Effector memory CD4-positive, alpha-beta T cell (primary cell): ENCODE results near the gene SESN3.
"Not testable (repeated sequence)": the region's sequence is repeated elsewhere in the genome, so short reads cannot be mapped to it uniquely, and the experiment has no call there.

Source experiments
- DNase-seq, 3 donors: peaks; one replicate each; pipeline ENCODE4 v3.0.0-alpha.2; 2020
- H3K27ac ChIP-seq: 2 replicates; pipeline ENCODE4 v1.7.0; 2013; ENCODE audit warnings: mild to moderate bottlenecking, low read length, moderate library complexity; ENCODE audit not compliant: insufficient read depth, poor library complexity, severe bottlenecking
- H3K27me3 ChIP-seq: replicated peaks from 2 replicates; pipeline ENCODE4 v1.7.0; 2013; ENCODE audit warnings: mild to moderate bottlenecking, low read length; ENCODE audit not compliant: insufficient read depth, control insufficient read depth, poor library complexity, severe bottlenecking
- H3K36me3 ChIP-seq: 2 replicates; pipeline ENCODE4 v1.7.0; 2013; ENCODE audit warnings: mild to moderate bottlenecking, low read length, moderate library complexity; ENCODE audit not compliant: control insufficient read depth, insufficient read depth
- H3K4me1 ChIP-seq: 2 replicates; pipeline ENCODE4 v1.7.0; 2013; ENCODE audit warnings: low read length, mild to moderate bottlenecking; ENCODE audit not compliant: control insufficient read depth, insufficient read depth, poor library complexity, severe bottlenecking
- H3K4me3 ChIP-seq: 2 replicates; pipeline ENCODE4 v1.7.0; 2013; ENCODE audit warnings: low read length, low read depth, mild to moderate bottlenecking; ENCODE audit not compliant: insufficient read depth, poor library complexity, severe bottlenecking
- H3K9me3 ChIP-seq: 2 replicates; pipeline ENCODE4 v1.7.0; 2013; ENCODE audit warnings: mild to moderate bottlenecking, low read length, moderate library complexity; ENCODE audit not compliant: control insufficient read depth

SESN3 gene

GRCh38 chr11:95136747-95137146, 94.3 kb downstream of the SESN3 start:
- not testable (repeated sequence) for H3K4me3 ChIP-seq, H3K27me3 ChIP-seq, H3K4me1 ChIP-seq, DNase-seq, H3K9me3 ChIP-seq, H3K27ac ChIP-seq, H3K36me3 ChIP-seq

DNA sequence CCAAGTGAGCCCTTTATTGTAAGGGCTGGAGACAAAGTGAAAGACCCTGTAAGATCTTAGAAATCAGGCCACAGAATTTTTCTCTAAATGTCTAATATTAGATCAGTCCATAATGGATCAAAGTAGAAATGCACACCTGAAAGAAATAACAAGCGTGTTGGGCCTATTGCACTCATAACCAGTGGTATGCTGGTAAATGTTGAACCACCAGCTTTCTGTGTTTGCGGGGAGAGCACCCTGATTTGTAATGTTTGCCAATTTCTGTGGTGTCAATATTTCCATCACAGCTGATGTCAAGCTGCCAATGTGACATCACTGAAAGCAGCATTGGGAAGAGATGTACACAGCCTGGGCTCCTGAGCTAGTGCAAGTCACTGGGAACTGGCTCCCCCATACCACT, 95.1 kb downstream of the SESN3 start:
- Histone ChIP-seq H3K27ac (no peak overlapping the region), H3K9me3 (no peaks in the 10 kb centered on the region), H3K27me3 (no peaks in the 10 kb centered on the region), H3K36me3 (no peaks in the 10 kb centered on the region), H3K4me1 (no peaks in the 10 kb centered on the region), H3K4me3 (no peak overlapping the region)
- no peak for DNase-seq

- Histone ChIP-seq H3K9me3 (no peaks in the 10 kb centered on the region), H3K4me1 (no peaks in the 10 kb centered on the region), H3K27ac (no peak overlapping the region), H3K27me3 (no peaks in the 10 kb centered on the region), H3K36me3 (no peaks in the 10 kb centered on the region), H3K4me3 (no peak overlapping the region)
- DNase-seq = no peak
Observed at GRCh38 chr11:95135155-95135554, 95.8 kb downstream of the SESN3 start.

- no peaks in the 10 kb centered on the region for H3K36me3 ChIP-seq
- H3K27me3 ChIP-seq = no peaks in the 10 kb centered on the region
- DNase-seq = no peak
- H3K4me1 ChIP-seq = no peaks in the 10 kb centered on the region
- no peaks in the 10 kb centered on the region for H3K9me3 ChIP-seq
- H3K4me3 ChIP-seq = no peak overlapping the region
- H3K27ac ChIP-seq = no peak overlapping the region
Observed at GRCh38 chr11:95134491-95134890, 96.5 kb downstream of the SESN3 start.

DNA sequence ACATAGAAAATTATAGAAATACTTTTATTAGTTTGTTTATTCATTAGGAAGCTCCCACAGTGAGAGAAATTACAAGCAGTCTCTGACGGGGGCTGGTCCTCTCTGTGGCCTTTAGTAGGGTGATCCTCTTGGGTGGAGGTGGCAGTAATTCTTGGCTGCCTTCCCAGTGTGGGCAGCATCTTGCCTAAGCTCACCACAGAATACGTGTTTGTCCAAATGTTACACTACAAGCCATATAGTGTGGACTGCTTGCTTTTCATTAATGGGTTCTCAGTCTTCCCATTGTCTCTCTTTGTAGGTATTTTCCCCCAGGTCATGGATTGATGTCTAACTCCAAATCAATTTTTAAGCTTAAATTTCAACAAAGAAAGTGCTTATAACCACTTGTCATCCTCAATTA, 98.0 kb downstream of the SESN3 start:
- Histone ChIP-seq H3K27ac (no peak overlapping the region), H3K4me1 (no peaks in the 10 kb centered on the region), H3K27me3 (no peaks in the 10 kb centered on the region), H3K36me3 (peaks cover 9% of the 10 kb centered on the region), H3K4me3 (no peak overlapping the region), H3K9me3 (no peaks in the 10 kb centered on the region)
- DNase-seq = no peak

GRCh38 chr11:95128602-95129001, 102.4 kb downstream of the SESN3 start:
- H3K4me3 ChIP-seq = no peak overlapping the region
- no peak for DNase-seq
- no peaks in the 10 kb centered on the region for H3K4me1 ChIP-seq
- H3K36me3 ChIP-seq = peaks cover 9% of the 10 kb centered on the region
- H3K27me3 ChIP-seq = no peaks in the 10 kb centered on the region
- H3K9me3 ChIP-seq = no peaks in the 10 kb centered on the region
- H3K27ac ChIP-seq = no peak overlapping the region

DNA sequence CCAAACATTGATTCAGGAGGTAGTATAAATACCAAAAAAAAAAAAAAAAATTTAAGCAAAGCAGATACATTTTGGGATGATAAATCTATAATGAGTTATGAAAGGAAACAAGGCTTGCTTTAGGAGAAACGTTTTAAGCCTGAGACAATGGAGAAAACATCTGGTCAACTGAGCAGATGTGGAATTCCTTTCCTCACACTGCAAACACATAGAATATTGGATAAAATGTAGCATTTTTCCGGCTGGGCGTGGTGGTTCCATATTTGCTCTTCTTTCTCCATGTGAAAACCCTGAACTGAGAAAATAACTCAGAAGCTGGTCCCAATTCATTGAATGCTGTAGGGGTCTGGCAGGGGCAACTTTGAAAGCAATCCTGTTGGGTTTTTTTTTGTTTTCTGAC, 107.4 kb downstream of the SESN3 start:
- DNase-seq = no peak
- Histone ChIP-seq H3K9me3 (no peaks in the 10 kb centered on the region), H3K27ac (no peak overlapping the region), H3K4me1 (no peaks in the 10 kb centered on the region), H3K27me3 (no peaks in the 10 kb centered on the region), H3K36me3 (peaks cover 4% of the 10 kb centered on the region), H3K4me3 (no peak overlapping the region)

DNA sequence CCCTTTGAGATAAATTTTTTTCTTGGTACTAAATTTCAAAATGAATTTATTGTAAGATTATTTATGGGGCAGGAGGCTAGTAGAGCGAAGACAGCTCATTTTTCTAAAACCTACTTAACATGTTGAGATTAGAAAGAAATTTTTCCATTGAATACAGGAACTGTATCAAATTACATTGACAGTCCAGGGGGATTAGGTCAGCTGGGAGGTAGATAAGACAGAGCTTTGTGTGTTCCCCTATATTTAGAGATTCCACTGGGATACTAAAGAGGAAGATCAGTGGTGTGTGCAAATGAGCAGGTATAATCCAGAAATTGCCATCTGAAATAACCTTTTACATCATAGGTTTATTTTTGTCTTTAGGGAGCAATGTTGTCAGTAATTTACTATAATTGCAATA, 109.3 kb downstream of the SESN3 start:
- Histone ChIP-seq H3K27ac (no peak overlapping the region), H3K9me3 (no peaks in the 10 kb centered on the region), H3K4me3 (no peak overlapping the region), H3K4me1 (no peaks in the 10 kb centered on the region), H3K27me3 (no peaks in the 10 kb centered on the region), H3K36me3 (no peaks in the 10 kb centered on the region)
- no peak for DNase-seq

DNA sequence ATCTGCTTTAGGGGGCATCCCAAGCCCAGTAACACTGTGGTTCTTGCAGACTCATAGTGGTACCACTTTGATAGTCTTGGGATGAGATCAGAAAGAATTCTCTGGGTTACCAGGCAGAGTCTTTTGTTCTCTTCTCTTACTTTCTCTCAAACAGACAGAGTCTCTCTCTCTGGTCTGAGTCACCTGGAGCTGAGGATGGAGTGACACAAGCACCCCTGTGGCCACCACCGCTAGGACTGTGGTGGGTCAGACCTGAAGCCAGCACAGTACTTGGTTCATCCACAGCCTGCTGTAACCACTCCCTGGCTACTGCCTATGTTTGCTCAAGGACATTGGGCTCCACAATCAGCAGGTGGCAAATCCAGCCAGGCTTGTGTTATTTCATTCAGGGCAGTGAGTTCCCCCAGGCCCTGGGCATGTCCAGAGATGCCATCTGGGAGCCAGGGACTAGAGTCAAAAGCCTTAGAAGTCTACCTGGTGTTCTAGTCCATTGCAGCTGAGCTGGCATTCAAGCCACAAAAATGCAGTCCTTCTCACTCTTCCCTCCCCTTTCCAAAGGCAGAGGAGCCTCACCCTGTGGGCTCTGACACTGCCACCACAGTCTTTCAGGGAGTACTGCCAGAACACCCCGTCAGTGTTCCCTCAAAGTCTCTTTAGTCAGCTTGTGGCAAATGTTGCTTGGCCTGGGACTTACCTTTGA, 111.5 kb downstream of the SESN3 start:
- Histone ChIP-seq H3K4me1 (no peaks in the 10 kb centered on the region), H3K4me3 (no peak overlapping the region), H3K36me3 (no peaks in the 10 kb centered on the region), H3K27me3 (no peaks in the 10 kb centered on the region), H3K9me3 (no peaks in the 10 kb centered on the region), H3K27ac (no peak overlapping the region)
- no peak for DNase-seq

DNA sequence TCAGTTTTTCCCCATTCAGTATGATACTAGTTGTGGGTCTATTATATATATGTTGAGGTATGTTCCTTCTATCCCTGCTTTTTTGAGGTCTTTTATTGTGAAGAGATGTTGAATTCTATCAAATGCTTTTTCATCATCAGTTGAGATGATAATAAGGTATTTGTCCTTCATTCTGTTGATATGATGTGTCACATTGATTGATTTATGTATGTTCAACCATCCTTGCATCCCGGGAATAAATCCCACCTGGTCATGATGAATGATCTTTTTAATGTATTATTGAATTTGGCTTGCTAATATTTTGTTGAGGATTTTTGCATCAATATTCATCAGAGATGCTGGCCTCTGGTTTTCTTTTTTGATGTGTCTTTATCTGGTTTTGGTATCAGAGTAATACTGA, 115.4 kb downstream of the SESN3 start:
- no peaks in the 10 kb centered on the region for H3K9me3 ChIP-seq
- no peak for DNase-seq
- no peak overlapping the region for H3K27ac ChIP-seq
- no peaks in the 10 kb centered on the region for H3K4me1 ChIP-seq
- no peak overlapping the region for H3K4me3 ChIP-seq
- no peaks in the 10 kb centered on the region for H3K27me3 ChIP-seq
- H3K36me3 ChIP-seq = no peaks in the 10 kb centered on the region
